Activated CD4-positive, alpha-beta T cell treated with anti-CD3 and anti-CD28 coated beads, Interleukin-2, amount 10 ng/mL, durations not matched to agents 24 days and 14 days (primary cell): ENCODE measurements around the gene LIPA. TPM values are rescaled to one million over a fixed set of nuclear protein-coding genes. Genes with fewer than 3 reads are reported as not detected.

Experiments used
- DNase-seq: peaks from one replicate; pipeline ENCODE4 v3.0.0; 2022
- H3K27ac Mint-ChIP-seq: one replicate; pipeline ENCODE4 v1.8.0; 2022; ENCODE audit warnings: mild to moderate bottlenecking, mixed read lengths
- H3K27me3 Mint-ChIP-seq: one replicate; pipeline ENCODE4 v1.8.0; 2022; ENCODE audit warnings: mixed read lengths
- H3K36me3 Mint-ChIP-seq: one replicate; pipeline ENCODE4 v1.8.0; 2022; ENCODE audit warnings: low read depth, mild to moderate bottlenecking, mixed read lengths
- H3K4me1 Mint-ChIP-seq: one replicate; pipeline ENCODE4 v1.8.0; 2021; ENCODE audit warnings: mixed read lengths
- H3K4me3 Mint-ChIP-seq: one replicate; pipeline ENCODE4 v1.8.0; 2022; ENCODE audit warnings: mild to moderate bottlenecking, moderate library complexity, mixed read lengths
- H3K9me3 Mint-ChIP-seq: one replicate; pipeline ENCODE4 v1.8.0; 2021; ENCODE audit warnings: mixed read lengths
- intact Hi-C: fragments of 100-400 bp; cut with micrococcal nuclease; formaldehyde crosslinking; loops from one replicate; pipeline ENCODE4 v1.15.1; 2023
- total RNA-seq: library from RNA; stranded (reverse); gene quantifications from 2 replicates; pipeline ENCODE4 v1.2.3, GENCODE V29; 2022

Gene LIPA
- total RNA-seq, 1 donor from 2014 or later, result 9.1 TPM

- intact Hi-C loops, result no loop called here
- no peaks in the 10 kb centered on the region for H3K27me3 Mint-ChIP-seq
- no peak for DNase-seq
- peaks cover 4% of the 10 kb centered on the region for H3K4me1 Mint-ChIP-seq
- H3K36me3 Mint-ChIP-seq, result peaks cover 3% of the 10 kb centered on the region
- H3K27ac Mint-ChIP-seq, result no peak overlapping the region
- H3K9me3 Mint-ChIP-seq, result no peaks in the 10 kb centered on the region
- H3K4me3 Mint-ChIP-seq, result no peak overlapping the region
These were observed 9.9 kb downstream of the LIPA start for GRCh38 chr10:89241486-89242344.

GRCh38 chr10:89241026-89241425 is 10.5 kb downstream of the LIPA start:
- Mint-ChIP-seq H3K9me3 (no peaks in the 10 kb centered on the region), H3K4me3 (no peak overlapping the region), H3K4me1 (peaks cover 4% of the 10 kb centered on the region), H3K27ac (no peak overlapping the region), H3K27me3 (no peaks in the 10 kb centered on the region), H3K36me3 (peaks cover 3% of the 10 kb centered on the region)
- intact Hi-C loops, result no loop called here
- no peak for DNase-seq

GRCh38 chr10:89240519-89240918 is 11.1 kb downstream of the LIPA start:
- intact Hi-C loops, result no loop called here
- H3K9me3 Mint-ChIP-seq, result no peaks in the 10 kb centered on the region
- H3K36me3 Mint-ChIP-seq, result peaks cover 3% of the 10 kb centered on the region
- no peak overlapping the region for H3K27ac Mint-ChIP-seq
- H3K27me3 Mint-ChIP-seq, result no peaks in the 10 kb centered on the region
- H3K4me1 Mint-ChIP-seq, result peaks cover 4% of the 10 kb centered on the region
- no peak for DNase-seq
- H3K4me3 Mint-ChIP-seq, result no peak overlapping the region

- Mint-ChIP-seq H3K27me3 (no peaks in the 10 kb centered on the region), H3K4me1 (peaks cover 4% of the 10 kb centered on the region), H3K9me3 (no peaks in the 10 kb centered on the region), H3K4me3 (no peak overlapping the region), H3K27ac (no peak overlapping the region), H3K36me3 (peaks cover 3% of the 10 kb centered on the region)
- DNase-seq, result no peak
- intact Hi-C loops, result no loop called here
These were observed 12.5 kb downstream of the LIPA start for GRCh38 chr10:89238956-89239644.

- H3K27ac Mint-ChIP-seq, result no peak overlapping the region
- H3K9me3 Mint-ChIP-seq, result no peaks in the 10 kb centered on the region
- no peak for DNase-seq
- peaks cover 3% of the 10 kb centered on the region for H3K4me1 Mint-ChIP-seq
- H3K4me3 Mint-ChIP-seq, result no peak overlapping the region
- H3K27me3 Mint-ChIP-seq, result no peaks in the 10 kb centered on the region
- intact Hi-C loops, result no loop called here
- H3K36me3 Mint-ChIP-seq, result peaks cover 3% of the 10 kb centered on the region
These were observed 13.7 kb downstream of the LIPA start for GRCh38 chr10:89237849-89238248.

- H3K9me3 Mint-ChIP-seq, result no peaks in the 10 kb centered on the region
- H3K4me3 Mint-ChIP-seq, result no peak overlapping the region
- no peak overlapping the region for H3K27ac Mint-ChIP-seq
- DNase-seq, result no peak
- no peaks in the 10 kb centered on the region for H3K27me3 Mint-ChIP-seq
- intact Hi-C loops, result no loop called here
- peaks cover 2% of the 10 kb centered on the region for H3K4me1 Mint-ChIP-seq
- peaks cover 2% of the 10 kb centered on the region for H3K36me3 Mint-ChIP-seq
These were observed 15.3 kb downstream of the LIPA start for GRCh38 chr10:89236226-89236797.

- H3K27ac Mint-ChIP-seq, result no peak overlapping the region
- no peak for DNase-seq
- H3K4me3 Mint-ChIP-seq, result no peak overlapping the region
- intact Hi-C loops, result no loop called here
- H3K9me3 Mint-ChIP-seq, result no peaks in the 10 kb centered on the region
- peaks cover 2% of the 10 kb centered on the region for H3K4me1 Mint-ChIP-seq
- peaks cover 2% of the 10 kb centered on the region for H3K36me3 Mint-ChIP-seq
- no peaks in the 10 kb centered on the region for H3K27me3 Mint-ChIP-seq
These were observed 16.3 kb downstream of the LIPA start for GRCh38 chr10:89235073-89235798.

- Mint-ChIP-seq H3K9me3 (no peaks in the 10 kb centered on the region), H3K36me3 (no peaks in the 10 kb centered on the region), H3K27ac (no peak overlapping the region), H3K27me3 (no peaks in the 10 kb centered on the region), H3K4me3 (no peak overlapping the region), H3K4me1 (peaks cover 2% of the 10 kb centered on the region)
- DNase-seq, result no peak
- intact Hi-C loops, result no loop called here
These were observed 18.5 kb downstream of the LIPA start for GRCh38 chr10:89233033-89233432.

GRCh38 chr10:89228962-89229361 is 22.6 kb downstream of the LIPA start:
- Mint-ChIP-seq H3K36me3 (peaks cover 4% of the 10 kb centered on the region), H3K27me3 (no peaks in the 10 kb centered on the region), H3K27ac (no peak overlapping the region), H3K4me1 (peaks cover 2% of the 10 kb centered on the region), H3K9me3 (no peaks in the 10 kb centered on the region), H3K4me3 (no peak overlapping the region)
- DNase-seq, result no peak
- intact Hi-C loops, result no loop called here

- Mint-ChIP-seq H3K27me3 (no peaks in the 10 kb centered on the region), H3K4me1 (peaks cover 2% of the 10 kb centered on the region), H3K9me3 (no peaks in the 10 kb centered on the region), H3K4me3 (no peak overlapping the region), H3K36me3 (peaks cover 4% of the 10 kb centered on the region), H3K27ac (no peak overlapping the region)
- no peak for DNase-seq
- intact Hi-C loops, result no loop called here
These were observed 23.4 kb downstream of the LIPA start for GRCh38 chr10:89228146-89228545.

GRCh38 chr10:89226891-89227290 is 24.7 kb downstream of the LIPA start:
- no peak for DNase-seq
- no peaks in the 10 kb centered on the region for H3K27me3 Mint-ChIP-seq
- H3K4me1 Mint-ChIP-seq, result peaks cover 2% of the 10 kb centered on the region
- H3K4me3 Mint-ChIP-seq, result no peak overlapping the region
- H3K9me3 Mint-ChIP-seq, result no peaks in the 10 kb centered on the region
- intact Hi-C loops, result no loop called here
- peaks cover 4% of the 10 kb centered on the region for H3K36me3 Mint-ChIP-seq
- H3K27ac Mint-ChIP-seq, result no peak overlapping the region

- no peak for DNase-seq
- H3K9me3 Mint-ChIP-seq, result no peaks in the 10 kb centered on the region
- H3K27ac Mint-ChIP-seq, result no peak overlapping the region
- intact Hi-C loops, result no loop called here
- H3K4me3 Mint-ChIP-seq, result no peak overlapping the region
- H3K27me3 Mint-ChIP-seq, result no peaks in the 10 kb centered on the region
- peaks cover 2% of the 10 kb centered on the region for H3K4me1 Mint-ChIP-seq
- H3K36me3 Mint-ChIP-seq, result peaks cover 4% of the 10 kb centered on the region
These were observed 26.7 kb downstream of the LIPA start for GRCh38 chr10:89224739-89225443.

- no peak overlapping the region for H3K4me3 Mint-ChIP-seq
- H3K9me3 Mint-ChIP-seq, result no peaks in the 10 kb centered on the region
- no peaks in the 10 kb centered on the region for H3K27me3 Mint-ChIP-seq
- DNase-seq, result no peak
- H3K27ac Mint-ChIP-seq, result no peak overlapping the region
- no peaks in the 10 kb centered on the region for H3K36me3 Mint-ChIP-seq
- H3K4me1 Mint-ChIP-seq, result peaks cover 2% of the 10 kb centered on the region
- intact Hi-C loops, result no loop called here
These were observed 29.7 kb downstream of the LIPA start for GRCh38 chr10:89221919-89222318.
